Erythroblast (primary cell): Measurements from ENCODE around the gene TMEM17.

Experiments
- GATA1 ChIP-seq: IDR thresholded peaks from 2 replicates; pipeline ENCODE4 v1.6.1; 2011; ENCODE audit warnings: low read depth, mild to moderate bottlenecking, control low read depth, low read length, moderate library complexity
- POLR2A ChIP-seq: IDR thresholded peaks from 2 replicates; pipeline ENCODE4 v1.6.1; 2011; ENCODE audit warnings: mild to moderate bottlenecking, low read length

DNA sequence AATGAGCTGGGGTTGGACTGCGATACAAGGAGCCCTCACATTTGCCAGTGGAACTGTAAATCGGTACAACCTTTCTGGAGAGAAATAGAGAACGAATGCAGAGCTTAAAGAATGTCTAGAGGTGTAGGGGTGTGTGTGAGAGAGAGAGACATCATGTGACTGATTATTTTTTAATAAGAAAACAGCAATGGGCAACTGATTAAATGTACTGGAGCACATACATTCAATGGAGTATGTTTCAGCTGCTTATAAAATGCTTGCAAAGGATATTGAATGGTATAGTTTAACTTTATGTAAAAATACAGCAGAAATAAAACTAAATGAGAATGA is 391 bp upstream of the TMEM17 start:
- peak; percentile 35 for TF ChIP-seq POLR2A
- no peak for TF ChIP-seq GATA1
